Mononuclear cell (primary cell): Measurements from ENCODE around the gene SLAMF8. TPM values are rescaled to one million over a fixed set of nuclear protein-coding genes. Genes with fewer than 3 reads are reported as not detected.

Source experiments
- H3K27me3 ChIP-seq: 2 replicates; pipeline ENCODE4 v1.6.0; 2011; ENCODE audit warnings: low read length, control low read depth; ENCODE audit not compliant: insufficient read depth
- H3K4me1 ChIP-seq: 2 replicates; pipeline ENCODE4 v1.5.1; 2011; ENCODE audit warnings: mild to moderate bottlenecking, low read length, control low read depth; ENCODE audit not compliant: insufficient read depth
- H3K4me3 ChIP-seq: 2 replicates; pipeline ENCODE4 v1.5.1; 2011; ENCODE audit warnings: mild to moderate bottlenecking, low read length, moderate library complexity
- H3K9me3 ChIP-seq: 2 replicates; pipeline ENCODE4 v1.5.1; 2011; ENCODE audit warnings: low read depth, mild to moderate bottlenecking, control low read depth, low read length
- total RNA-seq: library from RNA; depleted of rRNA; stranded (reverse); fragments of >200 nt; gene quantifications from one replicate; pipeline ENCODE4 v1.2.3, GENCODE V29; 2012

The SLAMF8 gene
- total RNA-seq, 1 donor: 0.84 TPM

GRCh38 chr1:159851407-159851806, 24.7 kb downstream of the SLAMF8 start:
- Histone ChIP-seq H3K27me3 (no peaks in the 10 kb centered on the region), H3K9me3 (no peaks in the 10 kb centered on the region), H3K4me3 (no peak overlapping the region), H3K4me1 (peaks cover 28% of the 10 kb centered on the region)

DNA sequence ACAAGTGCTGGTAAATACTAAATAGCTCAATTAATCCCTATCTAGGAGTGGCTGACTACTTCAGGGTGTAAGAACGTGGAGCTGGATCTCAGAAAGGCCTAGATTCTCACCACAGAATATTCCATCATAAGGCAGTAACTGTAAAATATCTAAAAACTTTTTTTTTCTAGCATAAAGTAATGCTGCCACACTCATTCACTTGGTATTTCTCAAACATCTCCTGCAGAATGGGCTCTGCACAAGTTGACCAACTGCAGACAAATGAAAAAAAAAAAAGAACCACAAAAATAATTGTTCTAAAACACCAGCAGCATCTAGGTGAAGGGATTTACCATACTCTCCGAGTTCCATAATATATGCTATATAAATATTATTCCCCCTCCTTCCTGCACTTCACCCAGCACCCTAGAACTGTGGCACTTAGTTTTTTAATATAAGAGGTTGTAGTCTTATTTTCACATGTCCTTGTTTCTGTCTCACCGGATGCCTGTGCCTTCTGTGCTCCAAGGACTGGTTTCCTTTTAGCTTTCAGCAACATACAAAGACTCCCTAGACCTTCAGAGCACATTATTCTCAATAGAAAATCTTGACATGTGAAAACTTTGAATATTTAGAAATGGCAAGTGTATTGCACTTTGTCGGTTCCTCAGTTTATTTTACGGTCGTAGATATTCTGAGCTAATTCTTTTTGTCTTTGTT, 26.9 kb downstream of the SLAMF8 start:
- no peak overlapping the region for H3K4me3 ChIP-seq
- H3K9me3 ChIP-seq: no peaks in the 10 kb centered on the region
- H3K27me3 ChIP-seq: no peaks in the 10 kb centered on the region
- peaks cover 28% of the 10 kb centered on the region for H3K4me1 ChIP-seq

DNA sequence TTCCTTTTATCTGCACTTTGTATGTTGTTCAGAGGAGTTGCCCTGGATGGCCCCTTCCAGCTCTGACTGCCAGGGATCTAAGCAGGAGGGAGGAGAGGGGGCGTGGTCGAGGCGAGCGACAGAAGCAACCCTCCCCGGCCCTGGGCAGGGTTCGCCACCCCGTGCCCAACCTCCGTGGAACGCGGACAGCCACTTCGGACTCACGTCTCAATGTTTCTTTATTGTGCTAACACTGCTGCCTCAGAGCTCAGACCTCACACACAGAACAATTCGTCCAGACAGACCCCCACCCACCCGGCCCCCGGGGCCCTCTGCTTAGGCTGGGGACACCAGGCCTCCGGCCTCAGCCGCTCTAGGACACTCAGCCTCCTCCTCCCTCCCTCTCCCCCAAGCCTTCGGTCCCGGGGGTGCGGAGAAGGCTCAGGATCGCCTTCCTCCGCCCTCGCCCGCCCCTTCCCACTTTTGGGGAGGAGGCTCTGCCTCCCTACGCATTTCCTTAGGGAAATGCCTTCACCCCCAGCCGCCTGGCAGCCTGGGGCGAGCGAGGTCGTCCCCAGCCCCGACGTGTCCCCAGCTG, 27.5 kb downstream of the SLAMF8 start:
- Histone ChIP-seq H3K4me3 (peak overlapping the region; percentile 36), H3K27me3 (no peaks in the 10 kb centered on the region), H3K9me3 (no peaks in the 10 kb centered on the region), H3K4me1 (peaks cover 27% of the 10 kb centered on the region)

DNA sequence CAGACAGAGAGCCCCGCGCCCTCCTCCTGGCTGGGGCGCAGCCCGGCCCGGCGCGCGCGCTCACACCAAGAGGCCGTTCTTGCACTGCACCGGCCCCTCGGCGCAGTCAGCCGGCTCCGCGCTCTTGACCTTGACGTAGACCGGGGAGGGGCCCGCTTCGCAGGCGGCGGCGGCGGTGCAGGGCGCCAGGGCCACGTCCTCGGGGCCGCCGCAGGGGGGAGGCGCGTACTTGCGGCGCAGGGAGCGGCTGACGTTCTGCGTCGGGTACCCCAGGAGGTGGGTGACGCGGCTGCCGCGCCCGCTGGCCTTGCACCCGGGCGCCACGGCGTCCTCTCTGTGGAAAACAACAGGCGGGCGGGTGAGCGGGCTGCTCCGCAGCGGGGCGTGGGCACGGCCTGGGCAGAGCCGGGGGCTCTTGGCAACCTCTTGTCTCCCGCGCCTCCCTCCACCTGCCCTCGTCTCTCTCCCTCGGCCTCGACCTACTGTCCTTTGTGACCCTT, 28.1 kb downstream of the SLAMF8 start:
- Histone ChIP-seq H3K27me3 (no peaks in the 10 kb centered on the region), H3K4me3 (peak overlapping the region; percentile 36), H3K4me1 (peaks cover 24% of the 10 kb centered on the region), H3K9me3 (no peaks in the 10 kb centered on the region)

GRCh38 chr1:159855709-159856108, 29.0 kb downstream of the SLAMF8 start:
- H3K4me1 ChIP-seq: peaks cover 17% of the 10 kb centered on the region
- H3K27me3 ChIP-seq: no peaks in the 10 kb centered on the region
- H3K9me3 ChIP-seq: no peaks in the 10 kb centered on the region
- H3K4me3 ChIP-seq: no peak overlapping the region

DNA sequence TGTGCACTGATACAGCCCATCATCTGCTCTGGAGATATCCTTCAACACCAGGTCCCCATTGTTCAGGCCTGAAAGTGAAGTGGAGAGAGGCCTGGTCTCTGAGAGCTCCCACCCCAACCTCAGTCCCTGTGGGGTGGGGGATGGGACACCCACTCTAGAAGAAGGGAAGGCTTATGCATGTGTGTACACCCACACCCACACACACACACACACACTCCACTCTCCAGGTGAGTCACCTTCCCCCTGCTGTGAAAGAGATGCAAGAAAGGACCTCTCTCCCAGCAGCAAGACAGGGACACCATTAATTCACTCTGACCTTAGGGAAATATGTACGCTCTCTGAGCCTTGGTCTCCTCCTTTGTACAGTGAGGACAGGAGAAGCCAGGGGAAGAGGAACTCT, 29.9 kb downstream of the SLAMF8 start:
- H3K4me3 ChIP-seq: no peak overlapping the region
- peaks cover 17% of the 10 kb centered on the region for H3K4me1 ChIP-seq
- H3K27me3 ChIP-seq: no peaks in the 10 kb centered on the region

GRCh38 chr1:159857889-159858288, 31.2 kb downstream of the SLAMF8 start:
- no peaks in the 10 kb centered on the region for H3K9me3 ChIP-seq
- no peak overlapping the region for H3K4me3 ChIP-seq
- H3K4me1 ChIP-seq: peaks cover 17% of the 10 kb centered on the region
- H3K27me3 ChIP-seq: no peaks in the 10 kb centered on the region

More for the DNA sequence above, 29.9 kb downstream of the SLAMF8 start:
- H3K9me3 ChIP-seq: no peaks in the 10 kb centered on the region

DNA sequence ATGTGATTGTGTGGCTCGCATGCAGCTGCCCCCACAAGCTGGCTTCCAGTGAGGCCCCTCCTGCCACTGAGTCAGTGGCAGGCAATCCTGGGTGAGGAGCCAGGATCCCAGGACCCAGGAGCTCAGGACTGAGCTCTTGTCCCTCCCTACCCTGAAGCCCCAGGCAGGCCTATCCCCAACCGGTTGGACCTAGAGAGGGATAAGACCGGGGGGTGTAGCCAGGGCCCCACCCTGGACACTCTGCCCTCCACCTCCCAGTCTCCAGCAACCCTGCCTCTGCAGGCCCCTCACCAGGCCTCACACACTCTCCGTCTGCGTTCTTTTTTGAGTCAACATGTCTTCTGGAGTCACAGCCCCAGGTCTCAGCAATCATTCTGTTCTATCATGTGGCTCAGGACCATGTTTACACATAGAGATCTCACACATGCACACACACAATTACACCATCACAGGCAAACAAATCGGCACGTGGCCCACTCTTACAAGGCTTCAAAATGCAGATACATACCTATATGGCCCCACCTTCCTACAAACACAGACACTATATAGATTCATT, 33.2 kb downstream of the SLAMF8 start:
- H3K4me1 ChIP-seq: peaks cover 7% of the 10 kb centered on the region
- H3K4me3 ChIP-seq: no peak overlapping the region
- no peaks in the 10 kb centered on the region for H3K27me3 ChIP-seq
- H3K9me3 ChIP-seq: no peaks in the 10 kb centered on the region

- H3K27me3 ChIP-seq: no peaks in the 10 kb centered on the region
- peaks cover under 1% of the 10 kb centered on the region for H3K4me1 ChIP-seq
- no peak overlapping the region for H3K4me3 ChIP-seq
- no peaks in the 10 kb centered on the region for H3K9me3 ChIP-seq
Observed at GRCh38 chr1:159860456-159860855, 33.8 kb downstream of the SLAMF8 start.

DNA sequence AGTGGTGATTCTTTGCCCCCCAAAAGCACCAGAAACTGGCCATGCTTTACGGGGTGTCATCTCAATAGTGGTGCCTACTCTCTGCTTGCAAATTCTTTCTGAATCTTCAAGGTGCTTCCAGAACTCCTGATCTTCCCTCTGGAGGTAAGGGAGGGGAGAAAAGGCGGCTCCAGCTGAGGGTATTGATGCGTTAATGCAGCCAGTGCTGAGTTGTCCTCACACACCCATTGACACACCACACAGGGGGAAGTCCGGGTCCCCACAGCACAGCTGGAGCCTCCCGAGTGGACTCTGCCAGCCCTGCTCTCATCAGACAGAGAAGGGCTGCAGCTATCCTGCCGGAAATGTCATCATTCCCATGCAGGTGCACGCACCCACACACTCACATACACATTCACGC, 34.5 kb downstream of the SLAMF8 start:
- Histone ChIP-seq H3K27me3 (no peaks in the 10 kb centered on the region), H3K4me1 (no peaks in the 10 kb centered on the region), H3K4me3 (no peak overlapping the region), H3K9me3 (no peaks in the 10 kb centered on the region)

DNA sequence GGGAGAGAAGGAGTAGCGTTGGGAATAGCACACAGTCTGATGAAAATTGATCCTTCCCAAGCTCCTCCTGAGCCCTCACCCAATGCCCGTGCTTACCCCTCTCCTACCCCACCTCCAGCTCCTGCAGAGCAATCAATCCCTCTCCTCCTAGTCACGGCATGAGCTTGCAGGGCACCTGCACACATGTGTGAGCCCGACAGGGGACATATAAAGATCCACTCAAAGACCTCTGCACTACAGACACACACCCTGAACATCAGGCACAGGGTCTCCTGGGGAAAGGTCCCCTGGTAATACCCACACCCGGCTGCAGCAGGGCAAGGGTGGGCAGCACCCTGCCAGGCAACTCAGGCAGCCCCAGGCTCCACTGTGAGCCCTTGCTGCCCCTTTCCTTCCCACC, 35.4 kb downstream of the SLAMF8 start:
- Histone ChIP-seq H3K27me3 (no peaks in the 10 kb centered on the region), H3K4me3 (no peak overlapping the region), H3K4me1 (no peaks in the 10 kb centered on the region), H3K9me3 (no peaks in the 10 kb centered on the region)

DNA sequence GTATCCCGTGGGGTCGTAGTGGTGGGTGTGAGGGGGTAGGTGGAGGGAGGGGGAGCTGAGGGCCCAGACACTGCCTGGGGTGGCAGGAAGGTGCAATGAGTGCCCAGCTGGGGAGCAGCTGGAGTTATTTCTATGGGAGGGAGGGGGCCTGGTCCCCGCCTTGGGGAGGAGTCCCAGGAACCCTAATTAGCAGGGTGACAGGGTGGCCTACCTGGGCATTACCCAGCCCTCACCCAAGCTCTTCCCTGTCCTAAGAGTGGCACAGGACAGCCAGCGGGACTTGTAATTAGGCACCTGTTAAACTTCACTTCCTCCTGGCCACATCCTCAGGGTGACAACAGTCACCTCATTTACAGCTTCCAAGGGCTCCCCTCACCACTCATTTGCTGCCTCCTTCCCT, 35.9 kb downstream of the SLAMF8 start, which contains the start of gene VSIG8:
VSIG8 (minus strand) TSS at position 101 of the 400 bp plus-strand sequence. CDS start 136 bp downstream, outside the sequence.
- H3K27me3 ChIP-seq: no peaks in the 10 kb centered on the region
- no peaks in the 10 kb centered on the region for H3K4me1 ChIP-seq
- H3K9me3 ChIP-seq: no peaks in the 10 kb centered on the region
- no peak within 1 kb of the TSS for H3K4me3 ChIP-seq

GRCh38 chr1:159864262-159864661, 37.6 kb downstream of the SLAMF8 start:
- no peak overlapping the region for H3K4me3 ChIP-seq
- no peaks in the 10 kb centered on the region for H3K4me1 ChIP-seq
- no peaks in the 10 kb centered on the region for H3K27me3 ChIP-seq
- H3K9me3 ChIP-seq: no peaks in the 10 kb centered on the region

DNA sequence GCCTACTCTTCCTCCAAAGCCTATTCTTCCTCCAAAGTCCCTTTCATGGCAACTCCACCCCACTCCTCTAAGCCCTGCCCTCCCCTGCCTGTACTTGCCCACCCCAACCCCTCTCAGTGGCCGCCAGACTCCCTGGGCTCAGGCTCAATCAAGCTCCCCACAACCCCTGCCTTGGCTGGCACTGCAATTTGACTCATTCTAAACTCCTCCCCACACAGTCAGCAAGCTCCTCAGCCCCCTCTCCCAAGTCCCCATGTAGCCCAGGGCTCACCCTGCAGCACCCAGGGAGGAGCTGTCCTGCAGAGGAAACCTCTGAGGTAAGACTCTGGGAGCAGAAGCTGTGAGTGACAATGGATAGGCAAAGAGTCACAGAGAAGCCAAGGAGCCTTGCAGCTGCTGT, 39.4 kb downstream of the SLAMF8 start:
- no peaks in the 10 kb centered on the region for H3K27me3 ChIP-seq
- H3K4me3 ChIP-seq: no peak overlapping the region
- no peaks in the 10 kb centered on the region for H3K4me1 ChIP-seq
- no peaks in the 10 kb centered on the region for H3K9me3 ChIP-seq

GRCh38 chr1:159866905-159867663, 40.4 kb downstream of the SLAMF8 start:
- no peaks in the 10 kb centered on the region for H3K9me3 ChIP-seq
- H3K4me3 ChIP-seq: no peak overlapping the region
- no peaks in the 10 kb centered on the region for H3K4me1 ChIP-seq
- H3K27me3 ChIP-seq: no peaks in the 10 kb centered on the region
